GM18907 (cell line): ENCODE data around the gene UFSP2.

Source experiments
- ATAC-seq: cut with Tn5 transposase; IDR thresholded peaks from one replicate; pipeline ENCODE4 v1.9.1; 2021; ENCODE audit warnings: mild to moderate bottlenecking, moderate library complexity; ENCODE audit not compliant: unreplicated experiment

UFSP2 gene, protein sequence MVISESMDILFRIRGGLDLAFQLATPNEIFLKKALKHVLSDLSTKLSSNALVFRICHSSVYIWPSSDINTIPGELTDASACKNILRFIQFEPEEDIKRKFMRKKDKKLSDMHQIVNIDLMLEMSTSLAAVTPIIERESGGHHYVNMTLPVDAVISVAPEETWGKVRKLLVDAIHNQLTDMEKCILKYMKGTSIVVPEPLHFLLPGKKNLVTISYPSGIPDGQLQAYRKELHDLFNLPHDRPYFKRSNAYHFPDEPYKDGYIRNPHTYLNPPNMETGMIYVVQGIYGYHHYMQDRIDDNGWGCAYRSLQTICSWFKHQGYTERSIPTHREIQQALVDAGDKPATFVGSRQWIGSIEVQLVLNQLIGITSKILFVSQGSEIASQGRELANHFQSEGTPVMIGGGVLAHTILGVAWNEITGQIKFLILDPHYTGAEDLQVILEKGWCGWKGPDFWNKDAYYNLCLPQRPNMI

GRCh38 chr4:185425647-185426352 is at the start of gene UFSP2:
Gene UFSP2 (minus strand): TSS chr4:185425964. CDS start chr4:185425868, 96 bp downstream.
- peak; percentile 96 for ATAC-seq

DNA sequence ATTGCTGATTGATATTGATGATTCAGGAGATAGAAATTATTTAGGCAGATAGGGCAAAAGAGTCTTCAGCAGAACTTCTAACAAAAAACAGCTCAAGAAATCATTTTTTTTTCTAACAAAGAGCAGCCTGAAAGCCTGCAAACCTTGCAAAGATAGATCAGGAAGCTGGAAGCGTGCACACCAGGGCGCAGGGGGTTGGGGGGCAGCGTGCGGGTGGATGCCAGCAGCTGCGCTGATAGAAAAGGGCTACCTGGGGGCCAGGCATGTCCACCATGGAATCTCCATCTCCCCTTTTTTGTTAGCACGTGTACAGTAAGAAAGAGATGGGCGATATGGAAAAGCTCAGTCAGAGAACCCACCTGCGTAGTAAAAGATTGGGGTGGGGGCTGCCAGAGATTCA is 47.5 kb upstream of the UFSP2 start:
- ATAC-seq, result no peak

DNA sequence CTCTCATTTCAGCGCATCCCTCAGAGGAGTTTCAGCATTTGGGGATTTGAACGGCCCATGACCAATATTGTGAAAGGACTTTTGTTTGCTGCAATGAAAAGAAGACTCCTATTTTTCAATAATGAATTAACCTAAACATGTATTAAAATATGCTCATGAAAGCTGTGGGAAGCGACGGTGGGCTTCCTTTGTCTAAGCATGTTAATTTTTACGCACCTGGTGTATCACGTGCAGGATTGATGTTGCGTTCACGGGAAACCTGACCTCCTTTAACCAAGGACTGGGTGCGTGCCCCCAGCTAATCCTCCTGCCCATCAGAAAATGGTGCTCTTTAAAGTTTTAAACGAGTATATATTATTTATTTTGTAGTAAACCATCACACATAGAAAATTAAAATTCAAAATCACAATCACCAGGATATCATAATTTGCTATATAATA is 46.4 kb upstream of the UFSP2 start:
- ATAC-seq, result no peak

DNA sequence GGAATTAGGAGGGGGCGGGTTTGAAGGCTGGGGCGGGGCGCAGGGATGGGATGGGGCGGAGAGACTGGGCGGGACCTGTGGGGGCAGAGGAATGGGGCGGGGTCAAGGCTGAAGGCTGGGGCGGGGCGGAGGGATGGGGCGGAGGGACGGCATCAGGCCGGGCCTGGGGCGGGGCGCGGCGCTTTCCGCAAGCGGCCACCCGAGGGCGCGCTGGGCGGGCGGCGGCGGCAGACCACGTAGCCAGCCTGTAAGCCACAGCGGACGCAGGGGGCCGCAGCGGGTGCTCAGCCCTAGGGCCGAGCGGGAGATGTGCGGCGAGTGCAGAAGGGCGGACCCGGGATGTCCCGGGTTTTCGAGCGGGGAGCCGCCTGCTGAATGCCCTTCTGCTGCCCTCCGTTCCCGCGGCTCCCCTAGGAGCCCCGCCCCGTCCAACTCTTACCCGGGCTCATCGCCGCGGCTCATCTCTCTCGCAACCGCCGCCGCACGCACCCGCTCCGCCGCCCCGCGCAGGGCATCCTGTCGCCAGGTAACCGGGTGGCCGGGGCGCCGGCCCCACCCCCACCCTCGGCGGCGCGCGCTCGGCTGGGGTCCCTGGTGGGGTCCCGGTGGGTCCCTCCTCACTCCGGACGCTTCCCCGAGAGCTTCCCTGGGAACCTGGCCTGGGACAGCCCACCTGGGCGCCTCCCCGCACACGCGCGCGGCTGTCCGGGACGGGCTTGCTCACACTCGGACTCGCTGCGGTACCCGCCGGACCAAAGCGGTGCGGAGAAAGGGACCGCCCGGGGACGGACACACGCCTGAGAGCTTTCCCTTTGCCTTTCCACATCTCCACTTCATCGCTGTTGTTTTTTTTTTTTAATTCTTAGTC is 45.7 kb upstream of the UFSP2 start, which contains the start of gene CCDC110:
Gene CCDC110, minus strand, starts transcription at position 499 of the 868 bp plus-strand sequence. Its CDS starts 50 bp downstream, at position 449.
- ATAC-seq, result peak; percentile 89

- ATAC-seq, result peak; percentile 25
These were observed 44.9 kb upstream of the UFSP2 start for GRCh38 chr4:185470501-185471195.

DNA sequence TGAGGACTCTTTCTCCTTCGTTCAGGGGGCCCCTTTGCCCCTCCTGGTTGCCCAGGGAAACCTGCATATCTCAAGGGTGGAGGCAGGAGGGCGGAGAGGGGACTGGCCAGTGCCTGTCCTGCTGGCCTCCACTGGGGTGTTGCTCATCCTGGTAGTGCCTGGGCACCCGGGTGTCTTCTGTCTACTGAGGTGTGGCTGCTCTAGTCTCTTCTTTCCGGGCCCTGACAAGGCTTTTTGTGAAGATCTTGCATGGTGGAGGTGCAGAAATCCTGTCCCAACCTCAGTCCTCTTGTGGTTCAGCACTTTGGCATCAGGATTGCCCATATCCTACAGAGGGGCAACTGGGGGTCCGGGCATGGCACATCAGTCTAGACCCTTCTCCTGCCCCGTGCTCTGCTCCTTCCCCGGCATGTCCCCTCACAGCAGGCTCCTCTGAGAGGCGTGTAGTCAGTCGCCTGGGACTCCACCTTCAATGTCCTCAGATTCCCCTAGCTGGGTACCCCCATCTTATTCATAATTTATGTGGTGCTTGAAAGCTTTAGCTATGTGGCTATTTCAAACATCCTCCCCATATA is 43.9 kb upstream of the UFSP2 start:
- no peak for ATAC-seq

- ATAC-seq, result no peak
These were observed 43.2 kb upstream of the UFSP2 start for GRCh38 chr4:185468999-185469398.

GRCh38 chr4:185467991-185468390 is 42.2 kb upstream of the UFSP2 start:
- ATAC-seq, result no peak

- ATAC-seq, result no peak
These were observed 41.3 kb upstream of the UFSP2 start for GRCh38 chr4:185467101-185467500.

DNA sequence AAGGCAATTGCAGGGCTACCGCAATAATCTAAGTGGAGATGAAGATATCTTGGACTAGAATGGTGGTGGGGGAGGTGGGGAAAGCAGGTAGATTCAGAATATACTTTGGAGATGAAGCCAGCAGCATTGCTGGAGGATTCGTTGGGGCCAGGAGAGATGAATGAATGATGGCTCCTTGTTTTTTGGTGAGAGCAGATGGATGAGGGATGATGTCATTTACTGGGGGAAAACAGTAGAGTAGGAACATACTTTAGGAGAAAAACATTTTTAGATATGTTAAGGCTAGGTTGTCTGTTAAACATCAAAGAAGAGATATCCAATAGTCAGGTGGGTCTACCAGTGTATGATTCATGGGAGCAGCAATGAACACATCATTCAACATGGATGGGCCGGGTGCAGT is 39.9 kb upstream of the UFSP2 start:
- ATAC-seq, result no peak

DNA sequence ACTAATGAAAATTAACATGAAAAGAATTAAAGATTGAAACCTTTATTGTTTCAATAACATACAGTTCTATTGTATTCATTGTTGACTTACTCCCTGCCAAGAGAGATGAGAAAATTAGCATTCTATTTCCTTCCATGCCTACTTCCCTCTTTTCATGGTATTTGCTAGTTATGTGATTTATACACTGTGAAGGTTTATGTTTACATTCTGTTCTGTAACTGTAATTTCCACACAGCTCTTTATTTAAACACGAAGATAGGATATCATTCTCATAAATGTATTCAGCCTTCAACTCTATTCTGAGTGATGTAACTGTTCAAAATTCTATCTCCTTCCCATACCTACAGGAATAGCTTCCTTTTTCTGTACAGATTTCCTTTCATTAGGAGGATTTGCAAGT is 39.1 kb upstream of the UFSP2 start:
- ATAC-seq, result no peak

GRCh38 chr4:185464183-185464582 is 38.4 kb upstream of the UFSP2 start:
- no peak for ATAC-seq

DNA sequence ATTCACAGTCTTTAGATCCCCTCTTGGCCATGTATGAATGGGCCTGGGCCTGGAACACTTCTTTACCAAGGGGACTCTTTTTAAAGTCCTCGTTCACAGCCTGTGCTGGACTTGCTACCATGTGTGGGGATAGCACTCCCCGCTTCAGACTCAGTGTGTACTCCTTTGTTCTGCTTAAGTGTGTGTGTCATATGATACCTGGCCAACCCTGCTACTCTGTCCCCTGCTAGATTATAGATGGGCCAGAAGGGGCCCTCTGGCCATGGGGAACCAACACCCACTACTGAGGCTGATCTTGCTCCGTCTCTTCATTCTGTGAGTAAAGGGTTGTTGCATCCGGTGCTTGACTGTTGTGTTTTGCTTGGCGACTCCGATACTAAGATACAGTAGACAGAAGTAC is 37.8 kb upstream of the UFSP2 start:
- no peak for ATAC-seq

DNA sequence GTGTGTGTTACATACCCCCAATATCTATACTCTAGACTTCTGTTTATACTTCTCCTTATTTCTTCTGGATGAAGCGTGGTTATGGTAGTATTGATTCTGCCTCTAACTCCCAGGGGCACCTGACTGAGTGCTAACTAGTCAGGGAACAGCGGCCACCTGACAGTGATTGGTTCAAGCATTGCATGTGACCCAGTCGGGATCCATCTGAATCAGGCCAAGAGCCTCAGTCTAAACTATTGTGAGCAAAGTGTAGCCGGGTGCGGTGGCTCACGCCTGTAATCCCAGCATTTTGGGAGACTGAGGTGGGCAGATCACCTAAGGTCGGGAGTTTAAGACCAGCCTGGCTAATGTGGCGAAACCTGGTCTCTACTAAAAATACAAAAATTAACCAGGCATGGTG is 35.8 kb upstream of the UFSP2 start:
- ATAC-seq, result no peak

DNA sequence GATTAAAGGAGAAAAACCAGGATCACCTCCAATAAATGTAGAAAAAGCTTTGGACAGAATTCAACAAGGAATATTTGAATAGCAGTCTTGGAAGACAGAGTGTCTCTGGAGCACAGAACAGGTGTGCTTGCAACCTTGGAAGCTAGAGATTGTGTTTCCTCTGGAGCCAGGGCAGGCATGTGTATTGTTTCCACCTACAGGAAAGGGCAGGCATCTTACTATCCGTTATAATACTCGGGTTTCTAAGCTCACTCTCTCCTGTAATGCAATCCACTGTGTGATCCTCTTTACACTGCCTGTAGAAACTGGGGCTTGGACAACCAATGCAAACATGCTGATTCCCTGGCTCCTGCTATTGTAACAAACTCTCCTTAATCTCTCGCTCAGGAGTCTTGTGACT is 31.4 kb upstream of the UFSP2 start:
- ATAC-seq, result no peak

GRCh38 chr4:185456131-185456530 is 30.4 kb upstream of the UFSP2 start:
- ATAC-seq, result no peak

- ATAC-seq, result no peak
These were observed 19.4 kb upstream of the UFSP2 start for GRCh38 chr4:185445209-185445608.

- ATAC-seq, result no peak
These were observed 15.7 kb upstream of the UFSP2 start for GRCh38 chr4:185441479-185441878.

DNA sequence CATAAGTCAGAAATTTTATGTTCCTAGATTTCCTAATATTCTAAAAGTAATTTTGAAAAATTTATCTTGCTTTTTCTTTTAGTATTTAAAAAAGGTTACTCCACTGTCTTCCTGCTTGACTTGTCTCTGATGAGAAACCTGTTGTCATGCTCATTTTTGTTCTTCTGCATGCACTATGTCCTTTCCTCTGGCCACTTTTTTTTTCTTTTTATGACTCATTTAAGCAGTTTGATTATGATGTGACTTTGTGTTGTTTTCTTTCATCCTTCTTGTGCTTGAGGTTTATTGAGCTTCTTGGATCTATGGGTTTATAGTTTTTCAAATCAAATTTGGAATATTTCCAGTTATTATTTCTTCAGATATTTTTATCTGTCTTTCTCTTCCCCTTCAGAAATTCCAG is 12.0 kb upstream of the UFSP2 start:
- peak; percentile 52 for ATAC-seq

DNA sequence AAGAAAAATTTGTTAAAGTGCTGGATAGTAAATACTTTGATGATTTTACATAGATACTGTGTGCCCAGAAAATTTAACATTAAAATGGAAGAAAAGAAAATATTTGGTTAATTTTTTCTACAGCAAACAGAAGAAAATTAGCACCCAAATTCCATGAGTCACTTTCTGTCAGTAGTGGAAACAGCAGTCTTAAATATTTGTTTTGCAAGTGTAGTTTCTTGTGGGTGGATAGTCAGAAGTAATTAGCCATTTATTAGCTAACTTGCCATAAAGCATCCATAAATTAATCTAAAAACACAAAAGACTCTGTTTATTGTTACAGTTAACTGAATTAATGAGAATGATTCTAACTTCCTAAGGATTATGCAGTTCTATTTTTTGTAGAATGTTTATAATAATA is 9.7 kb upstream of the UFSP2 start:
- ATAC-seq, result no peak
